GM10266 (cell line): ENCODE results near the gene OMD.
"Not testable (repeated sequence)": the region's sequence is repeated elsewhere in the genome, so short reads cannot be mapped to it uniquely, and the experiment has no call there.

Source experiments
- DNase-seq: peaks from one replicate; pipeline ENCODE4 v3.0.0; 2012; ENCODE audit errors: extremely low spot score
- CTCF ChIP-seq: IDR thresholded peaks from 2 replicates; pipeline ENCODE4 v1.5.1; 2012; ENCODE audit warnings: mild to moderate bottlenecking, low read depth; ENCODE audit not compliant: control insufficient read depth, insufficient read depth; ENCODE audit errors: missing control alignments

OMD gene

GRCh38 chr9:92414566-92414965, 9.7 kb downstream of the OMD start:
- no peak for DNase-seq

GRCh38 chr9:92411157-92411556, 13.1 kb downstream of the OMD start:
- not testable (repeated sequence) for DNase-seq

More at GRCh38 chr9:92414566-92414965, 9.7 kb downstream of the OMD start:
- TF ChIP-seq CTCF = no peak

- TF ChIP-seq CTCF = no peak
- no peak for DNase-seq
Observed at GRCh38 chr9:92408747-92409478, 15.4 kb downstream of the OMD start.

- TF ChIP-seq CTCF = no peak
- no peak for DNase-seq
Observed at GRCh38 chr9:92407818-92408217, 16.5 kb downstream of the OMD start.

GRCh38 chr9:92406477-92406876, 17.8 kb downstream of the OMD start:
- no peak for TF ChIP-seq CTCF
- peak; percentile 39 for DNase-seq

- no peak for DNase-seq
- no peak for TF ChIP-seq CTCF
Observed at GRCh38 chr9:92405818-92406217, 18.5 kb downstream of the OMD start.

GRCh38 chr9:92404042-92404836, 20.0 kb downstream of the OMD start, which contains the start of gene OGN:
Gene OGN, minus strand, starts transcription at chr9:92404578. Its CDS starts 1,171 bp downstream, at chr9:92403407.
- no peak for DNase-seq
- no peak for TF ChIP-seq CTCF
